ENCODE measurements around the gene INTS1. TPM values are rescaled to one million over a fixed set of nuclear protein-coding genes. Genes with fewer than 3 reads are reported as not detected.

The INTS1 gene
- polyA plus RNA-seq, 1 donor, result 55.4 TPM

DNA sequence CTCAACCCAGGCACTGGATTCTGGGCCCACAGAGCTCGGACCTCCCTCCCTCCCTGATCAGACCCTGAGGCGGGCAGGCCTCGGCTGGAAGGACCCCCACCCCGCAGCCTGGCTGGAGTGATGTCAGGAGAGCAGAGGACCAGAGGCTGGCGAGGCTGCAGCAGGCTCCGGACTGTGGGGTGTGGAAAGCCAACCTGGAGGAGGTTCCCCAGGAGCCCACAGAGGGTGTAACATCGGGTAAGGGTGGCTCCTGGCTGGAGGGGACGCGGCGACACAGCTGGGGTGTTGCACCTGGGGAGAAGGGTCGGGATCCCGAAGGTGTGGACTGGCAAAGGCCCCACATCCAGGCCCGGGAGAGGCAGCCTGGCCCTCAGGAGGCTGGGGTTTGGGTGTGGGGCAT lies 36.0 kb downstream of the INTS1 start:
- DNase-seq, result no peak

- DNase-seq, result no peak
These were observed 37.5 kb downstream of the INTS1 start for GRCh38 chr7:1466524-1467271.

GRCh38 chr7:1464694-1465093 lies 39.5 kb downstream of the INTS1 start:
- no peak for DNase-seq

DNA sequence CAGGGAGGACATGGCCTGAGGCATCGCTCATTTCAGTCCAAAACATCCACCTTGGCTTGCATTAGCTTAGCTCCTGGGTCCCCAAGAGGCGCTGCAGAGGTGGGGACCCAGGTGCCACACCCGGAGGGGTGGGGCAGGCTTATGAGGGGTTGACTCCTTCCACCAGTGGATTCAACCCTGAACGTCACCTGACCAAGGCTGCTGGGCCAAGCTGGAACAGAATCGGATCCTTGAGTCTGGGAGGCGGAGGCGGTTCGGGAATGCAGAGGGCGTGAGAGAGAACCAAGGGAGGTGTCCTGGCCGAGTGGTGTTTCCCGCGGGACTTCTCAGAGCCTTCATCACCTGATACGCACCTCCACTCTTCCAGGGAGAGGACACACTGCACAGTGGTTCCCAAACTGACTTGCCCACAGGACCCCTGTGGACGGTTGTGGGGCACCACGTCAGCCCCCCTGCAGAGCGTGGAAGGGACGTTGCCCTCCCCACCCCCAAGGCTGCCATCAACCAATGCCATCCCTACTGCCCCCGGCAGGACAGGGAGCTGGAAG lies 40.4 kb downstream of the INTS1 start:
- DNase-seq, result no peak

DNA sequence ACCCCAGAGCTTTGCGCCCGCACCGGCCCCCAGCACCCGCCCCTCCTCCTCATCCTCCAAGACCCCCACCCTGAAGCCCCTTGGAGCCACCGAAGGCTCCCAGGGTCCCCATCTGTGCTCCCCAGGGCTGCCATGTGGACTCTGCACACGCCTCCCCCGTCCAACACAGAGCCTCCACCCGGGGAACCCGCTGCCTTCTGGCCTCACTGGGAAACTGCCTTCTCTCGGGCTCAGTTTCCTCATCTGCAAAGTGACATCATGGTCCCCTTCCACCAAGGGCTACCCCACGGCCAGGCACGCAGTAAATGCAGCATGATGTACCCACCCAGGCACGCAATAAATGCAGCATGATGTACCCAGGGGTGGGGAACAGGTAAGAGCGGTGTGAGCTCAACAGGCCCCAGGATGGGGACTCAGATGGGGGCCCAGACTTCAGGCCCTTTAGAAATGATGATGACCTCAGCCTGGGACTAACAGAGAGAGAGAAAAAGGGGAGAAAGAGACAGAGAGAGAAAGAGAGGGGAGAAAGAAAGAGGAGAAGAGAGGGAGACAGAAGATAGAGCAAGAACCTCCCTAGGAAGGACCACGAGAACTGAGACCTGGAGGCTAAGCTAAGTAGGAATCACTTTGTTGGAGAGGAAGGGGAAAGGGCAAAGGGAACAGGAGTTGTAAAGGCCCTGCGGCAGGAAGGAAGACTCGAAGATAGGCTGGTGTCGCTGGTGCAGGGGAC lies 42.4 kb downstream of the INTS1 start:
- DNase-seq, result no peak

DNA sequence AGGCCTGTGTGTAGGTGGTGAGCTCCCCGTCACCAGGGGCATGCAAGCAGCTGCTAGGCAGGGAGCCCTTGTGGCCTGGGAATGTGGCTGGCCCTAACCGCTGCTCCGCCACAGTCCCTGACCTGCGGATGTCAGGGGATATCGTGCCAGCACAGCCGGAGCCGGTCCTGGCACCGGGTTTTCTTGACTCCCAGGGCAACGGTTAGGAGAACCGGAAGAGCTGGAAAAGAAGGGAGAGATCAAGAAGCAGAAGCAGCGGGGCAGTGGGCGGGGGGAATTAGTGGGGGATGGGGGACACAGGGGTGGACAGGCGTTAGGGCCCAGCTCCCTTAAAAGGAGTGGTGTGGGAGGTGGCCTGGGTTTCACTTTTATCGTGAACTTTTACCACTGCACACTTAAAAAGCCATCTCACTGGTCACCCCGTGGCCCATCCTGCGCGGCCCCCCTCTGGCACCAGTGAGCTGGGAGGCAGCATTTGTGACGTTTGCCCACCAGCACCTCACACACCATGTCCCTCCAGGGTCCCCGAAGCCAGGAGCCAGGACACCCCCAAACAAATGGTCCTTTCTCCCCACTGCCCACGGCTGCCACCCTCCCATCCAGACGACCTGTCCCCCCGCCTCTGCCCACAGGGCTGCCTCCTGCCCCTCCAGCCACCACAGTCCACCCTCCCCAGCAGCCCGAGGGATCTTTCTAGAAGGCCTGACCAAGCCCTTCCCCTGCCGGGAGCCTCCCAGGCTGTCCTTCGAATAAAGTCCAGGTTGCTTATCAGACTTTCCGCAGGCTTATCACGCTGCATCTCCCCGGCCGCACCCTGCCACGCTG lies 43.2 kb downstream of the INTS1 start:
- DNase-seq, result no peak

DNA sequence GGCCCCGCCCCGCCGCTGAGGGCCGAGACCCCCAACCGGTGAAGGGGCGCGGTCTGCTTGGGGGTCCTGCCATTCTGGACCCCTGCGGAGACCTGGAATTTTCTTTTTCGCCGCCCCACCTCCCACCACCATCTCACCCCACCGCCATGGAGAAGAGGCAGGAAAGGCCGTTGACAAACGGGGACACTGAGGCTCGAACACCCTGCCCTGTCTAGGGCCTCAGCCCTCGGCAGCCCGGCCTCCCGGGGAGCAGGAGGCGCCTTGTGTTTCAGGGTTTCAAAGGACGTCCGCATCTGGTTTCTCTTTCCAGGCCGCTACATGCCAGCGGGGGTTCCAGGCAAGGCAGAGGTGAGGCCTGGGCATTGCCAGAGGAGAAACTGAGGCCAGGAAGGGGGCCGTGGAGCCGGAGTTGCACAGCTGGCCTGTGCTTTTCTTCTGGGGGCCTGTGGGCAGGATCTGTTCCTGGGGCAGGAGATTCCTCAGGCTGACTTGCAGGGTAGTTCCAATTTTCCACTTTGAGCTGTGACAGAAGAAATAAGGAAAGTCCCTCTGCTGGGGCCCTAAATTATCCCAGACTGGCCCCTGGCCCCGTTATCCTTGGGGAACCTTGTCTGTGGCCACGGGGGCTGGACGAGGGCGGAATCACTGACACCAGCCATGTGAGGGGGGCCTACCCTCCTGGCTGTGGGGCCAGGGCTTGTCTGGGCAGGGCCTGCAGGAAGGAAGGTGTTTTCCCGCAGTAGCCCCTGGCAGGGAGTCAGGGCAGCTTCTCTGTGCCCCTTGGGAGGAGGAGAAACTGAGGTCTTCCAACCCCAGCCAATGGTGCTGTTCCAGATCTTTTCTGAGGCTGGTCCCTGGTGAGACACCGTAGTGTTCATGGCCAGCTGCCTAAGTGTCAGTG lies 44.0 kb downstream of the INTS1 start:
- DNase-seq, result no peak

- peak; percentile 98 for DNase-seq
These were observed 44.7 kb downstream of the INTS1 start for GRCh38 chr7:1459512-1459892.

- DNase-seq, result no peak
These were observed 45.3 kb downstream of the INTS1 start, which contains the start of gene MICALL2 for GRCh38 chr7:1458683-1459511. Gene MICALL2, minus strand, starts transcription at chr7:1459470. Its CDS starts 144 bp downstream, at chr7:1459326.

DNA sequence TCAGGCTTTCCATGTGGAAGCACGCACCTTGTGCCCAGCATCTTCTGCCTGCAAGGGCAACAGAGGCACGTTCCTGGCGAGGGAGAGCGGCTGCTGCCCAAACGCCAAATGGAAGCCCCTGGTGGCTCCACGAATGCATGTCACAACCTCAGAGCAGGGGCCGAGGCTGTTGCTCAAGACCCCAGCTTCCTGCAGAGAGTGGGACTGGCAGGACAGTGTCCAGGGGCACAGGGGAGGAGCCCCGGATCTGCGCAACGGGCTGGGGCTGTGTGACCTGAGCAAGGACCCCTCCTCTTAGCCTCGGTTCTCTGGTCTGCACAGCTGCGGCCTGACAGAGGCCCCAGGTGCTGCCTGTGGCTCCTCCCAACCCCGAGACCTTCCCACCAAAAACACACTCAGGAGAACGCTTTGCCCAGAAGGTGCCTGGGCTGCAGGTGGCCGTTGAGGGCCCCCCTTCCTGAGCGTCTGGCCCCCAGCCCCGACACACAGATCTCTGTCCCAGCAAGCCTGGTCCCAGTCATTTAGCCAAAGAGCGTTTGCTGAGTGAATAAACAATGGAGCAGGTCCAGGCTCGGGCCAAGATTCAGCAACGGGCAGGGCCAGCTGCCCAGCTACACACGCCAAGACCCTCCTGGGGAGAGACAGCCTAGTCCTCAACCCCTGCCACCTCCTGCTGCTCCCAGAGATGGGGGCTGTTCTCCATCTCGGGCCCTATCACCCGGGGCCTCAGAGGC lies 46.1 kb downstream of the INTS1 start:
- DNase-seq, result no peak

GRCh38 chr7:1457059-1457948 lies 46.9 kb downstream of the INTS1 start:
- DNase-seq, result no peak

DNA sequence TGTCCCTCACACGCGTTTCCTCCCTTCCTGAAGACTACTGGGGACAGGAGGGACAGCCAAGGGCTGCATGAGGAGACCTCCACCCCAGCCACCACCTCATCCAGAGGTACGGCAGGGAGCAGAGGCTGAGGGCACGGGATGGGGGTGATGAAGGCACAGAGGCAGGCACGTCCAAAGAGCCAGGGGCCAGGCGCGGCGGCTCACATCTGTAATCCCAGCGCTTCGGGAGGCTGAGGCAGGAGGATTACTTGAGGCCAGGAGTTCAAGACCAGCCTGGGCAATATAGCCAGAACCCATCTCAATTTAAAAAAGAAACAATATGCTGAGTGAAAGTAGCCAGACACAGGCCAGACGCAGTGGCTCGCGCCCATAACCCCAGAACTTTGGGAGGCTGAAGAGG lies 48.2 kb downstream of the INTS1 start:
- no peak for DNase-seq

DNA sequence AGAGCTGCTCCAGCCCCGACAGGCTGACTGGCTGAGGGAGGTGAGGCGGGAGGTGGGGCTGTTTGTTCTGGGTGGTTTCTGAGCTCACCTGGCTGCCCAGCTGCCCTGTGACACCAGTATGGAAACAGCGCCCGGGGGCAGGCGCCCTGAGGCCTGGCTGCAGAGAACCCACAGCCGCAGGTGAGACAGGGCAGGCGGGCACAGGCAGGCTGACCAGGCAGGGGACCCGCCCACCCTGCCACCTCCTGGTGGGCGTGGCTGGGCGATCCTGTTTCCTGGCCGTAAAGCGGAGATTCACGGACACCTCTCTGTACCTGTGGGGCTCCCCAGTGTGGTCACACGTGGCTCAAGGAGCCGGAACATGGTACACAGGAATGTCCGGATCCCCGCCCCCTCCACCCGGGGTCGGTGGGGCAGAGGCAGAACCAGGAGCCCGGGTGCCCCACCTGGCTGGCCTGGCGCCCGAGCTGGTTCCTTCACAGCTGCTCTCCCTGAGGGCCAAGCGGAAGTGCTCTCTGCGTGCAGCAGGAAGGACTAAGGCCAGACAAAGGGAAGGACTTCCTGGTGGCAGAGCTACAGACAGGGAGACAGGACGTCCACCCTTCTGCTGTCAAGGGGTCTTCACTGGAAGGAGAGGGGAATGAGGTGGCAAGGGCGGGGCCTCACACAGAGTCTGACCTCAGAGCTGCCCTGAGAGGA lies 48.8 kb downstream of the INTS1 start:
- DNase-seq, result no peak

DNA sequence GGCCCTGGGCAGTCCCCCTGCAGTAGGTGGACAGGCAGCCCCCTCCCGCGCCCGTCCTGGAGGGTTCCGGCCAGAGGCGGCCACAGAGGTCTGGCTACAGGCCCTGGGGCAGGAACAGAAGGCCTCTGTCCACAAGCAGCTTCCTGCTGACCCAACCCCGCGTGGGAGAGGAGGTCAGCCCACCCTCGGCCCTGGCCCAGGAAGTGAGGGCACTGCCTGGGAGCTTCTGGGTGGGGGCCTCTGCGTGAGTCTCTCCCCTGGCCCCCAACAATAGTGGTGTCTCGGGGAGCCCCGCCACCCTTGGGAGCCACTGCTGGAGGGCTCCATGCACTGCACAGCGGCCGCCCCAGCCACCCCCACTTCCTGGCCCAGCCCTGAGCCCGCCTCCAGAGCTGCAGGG lies 49.6 kb downstream of the INTS1 start:
- no peak for DNase-seq

- DNase-seq, result no peak
These were observed 52.0 kb downstream of the INTS1 start for GRCh38 chr7:1452205-1452604.

DNA sequence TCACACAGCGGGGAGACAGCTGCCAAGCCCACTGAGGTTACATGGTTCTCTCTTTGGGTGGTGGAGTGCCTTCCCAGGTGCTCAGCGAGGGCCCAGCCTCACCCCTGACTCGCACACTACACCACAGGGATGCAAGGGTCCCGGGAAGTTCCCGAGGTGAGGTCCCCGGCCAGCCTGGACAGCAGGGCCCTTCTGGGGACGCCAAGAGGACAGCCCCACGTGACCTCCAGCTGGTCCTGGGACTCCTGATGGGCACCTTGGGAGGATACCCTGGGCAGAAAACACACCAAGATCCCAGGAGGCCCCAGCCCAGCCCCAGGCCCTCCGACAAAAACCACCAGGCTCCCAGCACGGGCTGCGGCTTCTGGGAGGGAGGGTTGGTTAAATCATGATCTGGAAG lies 53.2 kb downstream of the INTS1 start:
- DNase-seq, result no peak

DNA sequence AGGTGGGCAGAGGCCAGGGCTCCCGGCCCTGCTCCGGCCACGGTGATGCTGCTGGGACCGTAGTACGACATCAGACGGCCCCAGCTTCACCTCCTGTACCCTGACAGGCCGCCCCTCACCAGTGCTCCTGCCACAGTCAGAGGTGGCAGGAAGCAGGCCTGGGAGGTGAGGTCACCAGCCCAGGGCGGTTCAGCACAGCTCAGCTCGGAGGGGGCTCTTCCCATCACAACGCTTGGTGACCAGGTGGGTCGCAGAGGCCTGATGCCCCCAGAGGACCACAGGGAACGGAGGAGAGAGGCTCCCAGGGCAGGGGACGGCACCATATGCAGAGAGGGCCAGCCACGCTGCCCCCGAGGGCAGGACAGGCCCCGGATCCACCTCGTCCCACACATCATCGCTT lies 53.8 kb downstream of the INTS1 start:
- no peak for DNase-seq

- DNase-seq, result no peak
These were observed 54.2 kb downstream of the INTS1 start for GRCh38 chr7:1449951-1450350.

Data from left kidney (tissue), 2 donors.